Body of pancreas (tissue), 4 donors: Measurements from ENCODE around the gene TCAP.

Experiments used
- POLR2A ChIP-seq, 3 donors: fragments of 450-650 bp; IDR thresholded peaks; one replicate each; pipeline ENCODE4 v1.6.1; 2016; ENCODE audit warnings: antibody characterized with exemption in 3 of 3, mild to moderate bottlenecking in 2 of 3
- TF ChIP-seq, protein P1 (sequence below), 7 experiments: fragments of 450-650 bp in 4 of 7; fragments of 200-600 bp in 3 of 7; sonication (generic) in 3 of 7; IDR thresholded peaks; one replicate each; pipeline ENCODE4 v1.5.1; 2016 to 2019; ENCODE audit warnings: antibody characterized with exemption in 7 of 7

DNA sequence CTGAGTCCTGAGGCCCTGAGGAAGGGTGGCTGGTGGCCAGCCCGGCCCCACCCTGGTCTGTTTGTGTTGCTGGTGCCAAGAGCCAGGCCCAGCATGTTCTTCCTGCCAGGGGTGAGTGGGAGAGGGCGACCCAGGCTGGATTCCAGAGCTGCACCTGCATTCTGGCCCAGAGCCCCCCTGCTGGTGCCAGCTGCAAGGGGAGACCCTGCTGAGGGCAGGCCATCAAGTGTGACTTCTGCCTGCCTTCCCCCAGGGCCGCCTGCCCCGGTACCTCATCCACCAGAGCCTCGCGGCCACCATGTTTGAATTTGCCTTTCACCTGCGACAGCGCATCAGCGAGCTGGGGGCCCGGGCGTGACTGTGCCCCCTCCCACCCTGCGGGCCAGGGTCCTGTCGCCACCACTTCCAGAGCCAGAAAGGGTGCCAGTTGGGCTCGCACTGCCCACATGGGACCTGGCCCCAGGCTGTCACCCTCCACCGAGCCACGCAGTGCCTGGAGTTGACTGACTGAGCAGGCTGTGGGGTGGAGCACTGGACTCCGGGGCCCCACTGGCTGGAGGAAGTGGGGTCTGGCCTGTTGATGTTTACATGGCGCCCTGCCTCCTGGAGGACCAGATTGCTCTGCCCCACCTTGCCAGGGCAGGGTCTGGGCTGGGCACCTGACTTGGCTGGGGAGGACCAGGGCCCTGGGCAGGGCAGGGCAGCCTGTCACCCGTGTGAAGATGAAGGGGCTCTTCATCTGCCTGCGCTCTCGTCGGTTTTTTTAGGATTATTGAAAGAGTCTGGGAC, 2.4 kb upstream of the TCAP start:
- TF ChIP-seq, protein P1, sequence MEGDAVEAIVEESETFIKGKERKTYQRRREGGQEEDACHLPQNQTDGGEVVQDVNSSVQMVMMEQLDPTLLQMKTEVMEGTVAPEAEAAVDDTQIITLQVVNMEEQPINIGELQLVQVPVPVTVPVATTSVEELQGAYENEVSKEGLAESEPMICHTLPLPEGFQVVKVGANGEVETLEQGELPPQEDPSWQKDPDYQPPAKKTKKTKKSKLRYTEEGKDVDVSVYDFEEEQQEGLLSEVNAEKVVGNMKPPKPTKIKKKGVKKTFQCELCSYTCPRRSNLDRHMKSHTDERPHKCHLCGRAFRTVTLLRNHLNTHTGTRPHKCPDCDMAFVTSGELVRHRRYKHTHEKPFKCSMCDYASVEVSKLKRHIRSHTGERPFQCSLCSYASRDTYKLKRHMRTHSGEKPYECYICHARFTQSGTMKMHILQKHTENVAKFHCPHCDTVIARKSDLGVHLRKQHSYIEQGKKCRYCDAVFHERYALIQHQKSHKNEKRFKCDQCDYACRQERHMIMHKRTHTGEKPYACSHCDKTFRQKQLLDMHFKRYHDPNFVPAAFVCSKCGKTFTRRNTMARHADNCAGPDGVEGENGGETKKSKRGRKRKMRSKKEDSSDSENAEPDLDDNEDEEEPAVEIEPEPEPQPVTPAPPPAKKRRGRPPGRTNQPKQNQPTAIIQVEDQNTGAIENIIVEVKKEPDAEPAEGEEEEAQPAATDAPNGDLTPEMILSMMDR (IDR thresholded peaks at IDR 0.05): no peak
- no peak for TF ChIP-seq POLR2A (IDR thresholded peaks at IDR 0.05)
